Lung (tissue), 12 donors: ENCODE data around the gene ANKRD23. TPM values are rescaled to one million over a fixed set of nuclear protein-coding genes. Genes with fewer than 3 reads are reported as not detected.

Source experiments
- ATAC-seq: fragments of 200-7000 bp; cut with Tn5 transposase; one replicate; pipeline ENCODE4 v1.9.1; 2020; ENCODE audit warnings: moderate number of reproducible peaks; ENCODE audit not compliant: insufficient read depth, low FRiP score
- DNase-seq, 3 donors: peaks; one replicate each; pipeline ENCODE4 v3.0.0-alpha.2; 2013 to 2017
- H3K27ac ChIP-seq, 2 donors: one replicate each; pipeline ENCODE4 v1.5.1; 2013; ENCODE audit warnings: mild to moderate bottlenecking in 2 of 2, moderate library complexity in 2 of 2, control low read depth in 1 of 2, inconsistent platforms in 1 of 2, low read depth in 1 of 2, low read length in 1 of 2
- H3K27me3 ChIP-seq, 3 donors: one replicate each; pipeline ENCODE4 v1.5.1; 2013; ENCODE audit warnings: low read length in 2 of 3; ENCODE audit not compliant: control insufficient read depth in 3 of 3, insufficient read depth in 3 of 3
- H3K36me3 ChIP-seq, 4 donors: one replicate each; pipeline ENCODE4 v1.5.1; 2013; ENCODE audit warnings: low read length in 4 of 4, mild to moderate bottlenecking in 1 of 4, moderate library complexity in 1 of 4; ENCODE audit not compliant: control insufficient read depth in 4 of 4, insufficient read depth in 4 of 4
- H3K4me1 ChIP-seq, 5 donors: one replicate each; pipeline ENCODE4 v1.5.1; 2013; ENCODE audit warnings: low read length in 5 of 5, mild to moderate bottlenecking in 2 of 5, moderate library complexity in 1 of 5; ENCODE audit not compliant: control insufficient read depth in 5 of 5, insufficient read depth in 5 of 5
- H3K4me3 ChIP-seq: one replicate; pipeline ENCODE4 v1.5.1; 2013; ENCODE audit warnings: mild to moderate bottlenecking, control low read depth, moderate library complexity
- H3K9ac ChIP-seq, 2 donors: one replicate each; pipeline ENCODE4 v1.5.1; 2013; ENCODE audit warnings: low read length in 2 of 2, control low read depth in 1 of 2; ENCODE audit not compliant: insufficient read depth in 1 of 2
- H3K9me3 ChIP-seq, 4 donors: one replicate each; pipeline ENCODE4 v1.5.1; 2013; ENCODE audit warnings: low read length in 3 of 4, mild to moderate bottlenecking in 1 of 4, moderate library complexity in 1 of 4; ENCODE audit not compliant: control insufficient read depth in 4 of 4, insufficient read depth in 3 of 4
- WGBS, 2 donors: extraction: QIAGEN DNeasy Blood & Tissue Kit; methylation state at CpG; one replicate each; pipeline ENCODE4 v1.1.7; 2013; 5-methylcytosine and 5-hydroxymethylcytosine counted together
- polyA plus RNA-seq, 2 donors: library from polyadenylated mRNA; stranded (reverse); fragments of 200-250 nt; gene quantifications; one replicate each; pipeline ENCODE4 v1.2.1, GENCODE V29; 2013
- total RNA-seq, 2 donors: library from RNA; depleted of rRNA in 1 of 2; stranded (reverse); fragments of >200 nt in 1 of 2; gene quantifications; one replicate each; pipeline ENCODE4 v1.2.1, GENCODE V29; 2014 to 2021
- TF ChIP-seq, protein P1 (sequence below): IDR thresholded peaks from 2 replicates; pipeline ENCODE4 v1.5.1; 2012; ENCODE audit warnings: mild to moderate bottlenecking; ENCODE audit errors: control extremely low read depth, extremely low read depth
- donor health status: control.
- donor health status: control.
- donor health status: Bipolar disorder and iron deficiency.
- donor health status: healthy.
- donor health status: DM: yes; HTN: yes; CAD: no.

Gene ANKRD23
- total and polyA plus RNA-seq, 4 donors, result 1.5 to 6.9 (median 4.4) TPM

DNA sequence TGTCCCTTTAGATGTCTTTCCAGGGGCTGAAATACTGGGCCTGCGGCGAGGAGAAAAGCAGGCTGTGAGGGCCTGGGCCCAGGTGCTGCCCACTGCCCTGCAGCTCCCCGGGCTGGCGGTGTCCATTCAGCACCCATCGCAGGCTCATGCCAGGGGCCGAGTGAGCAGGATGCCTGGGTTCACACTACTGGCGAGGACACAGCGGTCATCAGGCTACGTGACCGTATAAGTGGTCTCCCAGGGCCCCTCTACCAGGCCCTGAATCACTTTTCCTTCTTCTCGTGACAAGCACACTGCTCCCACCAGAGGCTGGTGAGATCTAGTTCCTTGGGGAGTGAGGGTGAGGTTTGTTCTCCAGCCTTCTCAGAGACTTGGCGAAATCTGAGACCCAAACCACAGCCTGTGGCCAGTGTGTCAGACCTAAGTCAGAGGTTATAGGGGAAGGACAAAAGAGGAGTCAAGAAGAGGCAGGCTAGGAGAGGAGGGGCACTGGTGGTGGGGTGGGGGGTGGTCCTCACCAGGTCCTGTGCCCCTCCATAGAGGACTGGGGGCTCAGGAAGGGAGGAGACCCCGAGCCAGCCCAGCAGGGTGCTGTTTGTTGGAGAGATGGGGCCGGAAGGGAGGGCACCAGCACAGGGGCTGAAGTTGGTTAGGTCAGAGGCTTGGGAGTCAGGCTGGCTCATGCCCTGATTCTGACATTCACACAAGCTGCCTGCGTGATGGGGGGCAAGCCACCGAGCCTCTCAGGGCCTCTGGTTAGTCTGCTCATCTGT, 32.6 kb upstream of the ANKRD23 start:
- no peaks in the 10 kb centered on the region for H3K9me3 ChIP-seq
- DNase-seq, result no peak

DNA sequence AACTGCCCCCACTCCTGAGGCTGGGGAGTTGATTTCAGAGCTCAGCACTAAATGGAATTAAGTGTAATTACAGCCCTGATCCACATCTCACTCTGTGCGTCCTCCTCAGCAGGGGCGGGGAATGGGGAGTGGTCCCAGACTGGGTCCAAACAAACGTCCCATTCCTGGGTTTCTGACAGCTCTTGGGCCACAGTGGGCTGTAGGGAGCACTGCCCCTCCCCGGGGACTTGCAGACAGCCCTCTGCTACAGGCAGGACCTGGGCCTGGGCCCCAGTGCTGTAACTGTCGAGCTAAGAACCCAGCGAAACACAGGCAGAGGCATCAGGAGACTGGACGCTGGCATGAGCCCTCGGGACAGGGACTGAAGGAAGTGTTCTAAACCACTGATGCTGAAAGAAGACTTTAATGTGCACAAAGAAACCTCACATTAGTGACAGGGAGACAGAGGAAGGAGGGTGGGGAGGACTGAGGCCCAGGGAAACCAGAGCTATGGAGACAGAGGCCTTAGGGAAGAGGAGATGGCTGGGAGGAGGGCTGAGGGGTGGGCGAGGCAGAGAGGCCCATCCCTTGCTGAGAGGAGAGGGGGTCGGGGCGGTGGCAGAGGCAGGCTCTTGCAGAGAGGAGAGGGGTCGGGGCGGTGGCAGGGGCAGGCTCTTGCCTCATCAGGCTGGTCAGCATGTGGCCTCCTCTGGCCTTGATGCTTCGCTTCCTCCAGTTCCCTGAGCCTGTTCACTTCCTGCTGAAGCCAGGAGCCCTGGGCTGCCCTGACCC, 31.9 kb upstream of the ANKRD23 start:
- no peaks in the 10 kb centered on the region for H3K9me3 ChIP-seq
- TF ChIP-seq, protein P1, sequence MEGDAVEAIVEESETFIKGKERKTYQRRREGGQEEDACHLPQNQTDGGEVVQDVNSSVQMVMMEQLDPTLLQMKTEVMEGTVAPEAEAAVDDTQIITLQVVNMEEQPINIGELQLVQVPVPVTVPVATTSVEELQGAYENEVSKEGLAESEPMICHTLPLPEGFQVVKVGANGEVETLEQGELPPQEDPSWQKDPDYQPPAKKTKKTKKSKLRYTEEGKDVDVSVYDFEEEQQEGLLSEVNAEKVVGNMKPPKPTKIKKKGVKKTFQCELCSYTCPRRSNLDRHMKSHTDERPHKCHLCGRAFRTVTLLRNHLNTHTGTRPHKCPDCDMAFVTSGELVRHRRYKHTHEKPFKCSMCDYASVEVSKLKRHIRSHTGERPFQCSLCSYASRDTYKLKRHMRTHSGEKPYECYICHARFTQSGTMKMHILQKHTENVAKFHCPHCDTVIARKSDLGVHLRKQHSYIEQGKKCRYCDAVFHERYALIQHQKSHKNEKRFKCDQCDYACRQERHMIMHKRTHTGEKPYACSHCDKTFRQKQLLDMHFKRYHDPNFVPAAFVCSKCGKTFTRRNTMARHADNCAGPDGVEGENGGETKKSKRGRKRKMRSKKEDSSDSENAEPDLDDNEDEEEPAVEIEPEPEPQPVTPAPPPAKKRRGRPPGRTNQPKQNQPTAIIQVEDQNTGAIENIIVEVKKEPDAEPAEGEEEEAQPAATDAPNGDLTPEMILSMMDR, result no peak
- H3K27ac ChIP-seq, result no peak overlapping the region
- H3K4me3 ChIP-seq, result no peak overlapping the region
- H3K9ac ChIP-seq, result no peak overlapping the region
- no peak for ATAC-seq
- peak; percentile 66 to 75 (median 70) for DNase-seq
- WGBS, 2 donors, result 80 to 84% methylated on average over 14 of the region's 14 CpGs
- H3K36me3 ChIP-seq, result no peaks in the 10 kb centered on the region
- H3K4me1 ChIP-seq, result peaks cover 0 to 28% (median 6%) of the 10 kb centered on the region in 5 donors
- H3K27me3 ChIP-seq, result no peaks in the 10 kb centered on the region

More for the DNA sequence above, 32.6 kb upstream of the ANKRD23 start:
- H3K36me3 ChIP-seq, result no peaks in the 10 kb centered on the region
- no peak overlapping the region for H3K4me3 ChIP-seq
- H3K27me3 ChIP-seq, result no peaks in the 10 kb centered on the region
- H3K9ac ChIP-seq, result no peak overlapping the region
- H3K27ac ChIP-seq, result no peak overlapping the region
- ATAC-seq, result no peak
- TF ChIP-seq, protein P1, result no peak
- WGBS, 2 donors, result 90 to 92% methylated on average over 16 of the region's 16 CpGs
- H3K4me1 ChIP-seq, result peaks cover 0 to 31% (median 5%) of the 10 kb centered on the region in 5 donors

DNA sequence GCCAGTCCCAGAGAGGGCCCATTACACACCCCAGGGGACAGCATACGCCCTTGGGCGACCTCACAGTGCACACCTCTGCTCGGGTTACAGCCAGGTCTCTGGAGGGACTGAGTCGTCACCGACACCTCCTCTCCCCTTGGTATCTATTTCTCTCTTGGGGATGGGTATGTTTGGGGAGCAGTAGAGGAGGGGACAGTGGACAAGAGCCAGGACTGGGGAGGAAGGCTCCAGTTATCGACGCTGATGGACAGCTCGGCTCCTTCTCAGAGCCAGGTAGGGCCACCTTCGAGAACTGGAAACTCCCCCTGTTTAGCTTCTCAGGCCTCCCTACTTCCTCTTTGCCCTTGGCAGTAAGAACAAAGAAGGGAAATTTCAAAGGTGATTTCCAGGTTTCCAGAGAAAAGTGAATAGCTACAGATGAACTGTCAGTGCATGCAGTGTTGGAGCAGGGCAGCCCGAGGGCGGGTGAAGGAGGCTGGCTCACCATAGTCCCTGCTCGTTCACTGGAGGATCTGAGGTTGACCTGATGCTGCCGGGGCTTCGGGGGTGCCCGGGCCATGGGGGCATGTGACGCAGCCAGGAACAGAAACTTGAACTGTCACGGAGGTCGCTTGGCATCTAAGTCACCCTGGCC, 30.5 kb upstream of the ANKRD23 start:
- Histone ChIP-seq H3K9ac (no peak overlapping the region), H3K4me3 (no peak overlapping the region), H3K4me1 (peaks cover 0 to 33% (median 10%) of the 10 kb centered on the region in 5 donors), H3K36me3 (no peaks in the 10 kb centered on the region), H3K9me3 (no peaks in the 10 kb centered on the region), H3K27ac (peak overlapping the region; percentile 28 to 36), H3K27me3 (no peaks in the 10 kb centered on the region)
- TF ChIP-seq, protein P1, result no peak
- no peak for DNase-seq
- 42 to 50% methylated on average over 18 of the region's 18 CpGs for WGBS, 2 donors
- no peak for ATAC-seq
